DMS 273 treated with DMSO at 0.1 percent for 48 hours (cell line): ENCODE data around the gene DENND4C.
"Not testable (repeated sequence)": the region's sequence is repeated elsewhere in the genome, so short reads cannot be mapped to it uniquely, and the experiment has no call there.

Experiments used
- DNase-seq: peaks from one replicate; lab custom pipeline; 2025; lab: John Stamatoyannopoulos, UW

DENND4C gene

DNA sequence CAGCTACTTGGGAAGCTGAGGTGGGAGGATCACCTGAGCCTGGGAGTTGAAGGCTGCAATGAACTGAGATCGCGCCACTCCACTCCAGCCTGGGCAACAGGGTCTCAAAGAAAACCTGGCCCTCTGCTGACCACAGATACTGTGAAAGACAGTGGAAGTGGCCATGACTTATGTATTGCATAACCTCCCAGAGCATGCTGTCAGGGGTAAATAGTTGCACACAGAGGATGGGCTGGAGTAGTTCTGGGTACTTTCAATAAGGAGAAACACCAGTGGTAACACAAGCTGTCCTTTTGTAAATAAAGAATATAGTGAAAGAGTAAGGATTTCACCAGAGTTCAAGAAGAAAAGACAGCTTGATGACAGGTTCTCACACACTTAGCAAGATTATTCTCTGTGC is 180.1 kb downstream of the DENND4C start:
- DNase-seq = no peak

DNA sequence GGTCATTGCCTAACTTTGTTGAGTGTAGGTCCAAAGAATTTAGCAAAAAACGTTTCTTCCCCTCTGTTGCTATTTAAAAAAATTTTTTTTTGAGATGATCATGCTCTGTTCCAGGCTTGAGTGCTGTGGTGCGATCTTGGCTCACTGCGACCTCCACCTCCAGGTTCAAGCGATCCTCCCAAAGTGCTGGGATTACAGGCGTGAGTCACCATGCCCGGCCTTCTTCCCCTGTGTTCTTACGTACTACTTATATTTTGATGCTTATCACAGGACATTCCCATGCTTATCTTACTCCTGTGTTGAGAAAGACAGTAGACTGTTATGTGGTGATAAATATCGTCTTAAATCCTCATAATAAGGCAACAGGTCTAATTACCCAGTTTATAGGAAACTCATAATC is 180.8 kb downstream of the DENND4C start:
- DNase-seq = no peak

DNA sequence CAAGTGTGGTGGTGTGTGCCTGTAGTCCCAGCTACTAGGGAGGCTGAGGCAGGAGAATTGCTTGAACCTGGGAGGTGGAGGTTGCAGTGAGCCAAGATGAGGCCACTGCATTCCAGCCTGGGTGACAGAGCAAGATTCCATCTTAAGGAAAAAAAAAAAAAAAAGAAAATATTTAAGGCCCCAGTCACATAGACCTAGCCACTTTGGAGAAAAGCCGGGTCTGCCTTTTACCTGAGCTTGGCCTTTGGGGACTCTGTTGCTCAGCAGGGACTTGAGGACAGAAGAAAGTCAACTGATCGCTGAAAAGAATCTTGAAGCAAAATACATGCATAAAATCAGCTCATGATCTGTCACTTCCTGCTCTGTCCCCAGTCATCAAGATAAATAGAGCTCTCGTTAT is 183.0 kb downstream of the DENND4C start:
- DNase-seq = not testable (repeated sequence)

DNA sequence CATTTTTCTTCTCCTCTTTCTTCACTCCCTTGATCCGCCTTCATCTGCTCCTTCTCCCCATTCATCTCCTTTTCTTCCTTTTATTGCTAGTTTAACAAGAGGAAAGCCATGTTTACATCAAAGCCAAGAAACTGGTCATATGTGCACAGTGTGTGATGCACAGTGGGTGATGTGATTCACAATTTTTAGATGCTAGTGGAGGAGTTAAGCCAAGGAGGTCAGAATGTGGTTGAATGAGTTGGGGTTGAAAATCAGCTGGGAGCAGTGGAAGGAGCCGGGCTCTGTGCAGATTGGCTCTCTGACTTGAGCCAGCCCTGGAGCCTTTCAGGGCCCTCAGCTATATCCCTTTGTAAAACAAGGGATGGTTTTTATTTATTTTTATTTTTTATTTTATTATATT is 185.7 kb downstream of the DENND4C start:
- no peak for DNase-seq

DNA sequence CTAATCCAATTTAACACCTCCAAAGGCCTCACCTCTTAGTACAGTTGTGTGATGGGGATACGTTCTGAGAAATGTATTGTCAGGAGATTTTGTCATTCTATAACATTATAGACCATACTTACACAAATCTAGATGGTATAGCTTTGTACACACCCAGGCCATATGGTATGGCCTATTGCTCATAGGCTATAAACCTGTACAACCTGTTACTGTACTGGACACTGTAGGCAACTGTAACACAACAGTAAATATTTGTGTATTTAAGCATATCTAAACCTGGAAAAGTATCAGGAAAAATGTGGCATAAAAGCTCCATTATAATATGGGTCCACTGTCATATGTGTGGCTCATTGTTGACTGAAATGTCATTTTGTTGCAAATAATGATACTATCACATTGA is 190.4 kb downstream of the DENND4C start:
- DNase-seq = no peak
